HepG2 (cell line): Measurements from ENCODE around the gene TRIM43B.

Experiments used
- CENPT ChIP-seq: sonication (generic); formaldehyde crosslinking; IDR thresholded peaks from 2 replicates; pipeline ENCODE4 v1.8.0; 2022; ENCODE audit warnings: low read depth, mild to moderate bottlenecking, moderate library complexity, missing genetic modification reagents
- CHD2 ChIP-seq: IDR thresholded peaks from 2 replicates; pipeline ENCODE4 v1.6.1; 2011; ENCODE audit warnings: low read depth, low read length, improper control_type of control experiment
- FUBP1 ChIP-seq: sonication (generic); formaldehyde crosslinking; IDR thresholded peaks from 2 replicates; pipeline ENCODE4 v1.5.1; 2020; ENCODE audit warnings: missing genetic modification reagents, mild to moderate bottlenecking, borderline replicate concordance
- NFYB ChIP-seq: sonication (generic); formaldehyde crosslinking; IDR thresholded peaks from 2 replicates; pipeline ENCODE4 v1.4.0; 2020; ENCODE audit warnings: missing genetic modification reagents
- POLR2AphosphoS5 ChIP-seq: IDR thresholded peaks from 2 replicates; pipeline ENCODE4 v1.6.1; 2012; ENCODE audit warnings: low read depth, low read length
- REST ChIP-seq, 2 experiments: IDR thresholded peaks; 2 replicates each; pipeline ENCODE4 v1.6.1; 2011 to 2012; ENCODE audit warnings: low read length in 2 of 2, borderline replicate concordance in 1 of 2, low read depth in 1 of 2, mild to moderate bottlenecking in 1 of 2, moderate library complexity in 1 of 2
- SMARCE1 ChIP-seq: fragments of 450-650 bp; IDR thresholded peaks from 2 replicates; pipeline ENCODE4 v1.6.1; 2017; ENCODE audit warnings: borderline replicate concordance
- SRSF4 ChIP-seq: fragments of 200-400 bp; formaldehyde crosslinking; IDR thresholded peaks from one replicate; pipeline ENCODE4 v1.6.1; 2018; ENCODE audit warnings: mild to moderate bottlenecking, low read depth, low read length, moderate library complexity; ENCODE audit not compliant: poor library complexity, severe bottlenecking
- TP53 ChIP-seq: sonication (generic); formaldehyde crosslinking; conservative IDR thresholded peaks from 2 replicates; pipeline ENCODE4 v1.4.0; 2020; ENCODE audit warnings: missing genetic modification reagents
- TSC22D2 ChIP-seq: sonication (generic); formaldehyde crosslinking; IDR thresholded peaks from 2 replicates; pipeline ENCODE4 v1.5.1; 2020; ENCODE audit warnings: missing genetic modification reagents, mild to moderate bottlenecking, borderline replicate concordance
- ZNF724P ChIP-seq: sonication (generic); formaldehyde crosslinking; IDR thresholded peaks from 2 replicates; pipeline ENCODE4 v1.8.0; 2022; ENCODE audit warnings: missing genetic modification reagents, borderline replicate concordance
- ZNF770 ChIP-seq: sonication (generic); formaldehyde crosslinking; IDR thresholded peaks from 2 replicates; pipeline ENCODE4 v1.5.0; 2020; ENCODE audit warnings: mild to moderate bottlenecking, missing genetic modification reagents

- TF ChIP-seq ZNF724P (CRISPR knock-in tag) = no peak
- TF ChIP-seq SRSF4 = no peak
- no peak for TF ChIP-seq TSC22D2 (CRISPR knock-in tag)
- TF ChIP-seq ZNF770 (CRISPR knock-in tag) = no peak
- TF ChIP-seq TP53 (CRISPR knock-in tag) = no peak
- TF ChIP-seq CENPT (CRISPR knock-in tag) = no peak
- no peak for TF ChIP-seq POLR2AphosphoS5
- no peak for TF ChIP-seq NFYB (CRISPR knock-in tag)
- TF ChIP-seq REST (IDR thresholded peaks at IDR 0.05; ENCODE audit: borderline replicate concordance in 1 of 2, low read depth in 1 of 2, low read length in 2 of 2) = no peak
- TF ChIP-seq FUBP1 = no peak
- no peak for TF ChIP-seq SMARCE1
- TF ChIP-seq CHD2 = no peak
These were observed 20.7 kb upstream of the TRIM43B start for GRCh38 chr2:95505222-95505621.
